GM21737 (cell line): Measurements from ENCODE around the gene PRR35.

Source experiments
- ATAC-seq: cut with Tn5 transposase; IDR thresholded peaks from one replicate; pipeline ENCODE4 v1.9.1; 2021; ENCODE audit warnings: mild to moderate bottlenecking, moderate library complexity; ENCODE audit not compliant: unreplicated experiment

Gene PRR35

DNA sequence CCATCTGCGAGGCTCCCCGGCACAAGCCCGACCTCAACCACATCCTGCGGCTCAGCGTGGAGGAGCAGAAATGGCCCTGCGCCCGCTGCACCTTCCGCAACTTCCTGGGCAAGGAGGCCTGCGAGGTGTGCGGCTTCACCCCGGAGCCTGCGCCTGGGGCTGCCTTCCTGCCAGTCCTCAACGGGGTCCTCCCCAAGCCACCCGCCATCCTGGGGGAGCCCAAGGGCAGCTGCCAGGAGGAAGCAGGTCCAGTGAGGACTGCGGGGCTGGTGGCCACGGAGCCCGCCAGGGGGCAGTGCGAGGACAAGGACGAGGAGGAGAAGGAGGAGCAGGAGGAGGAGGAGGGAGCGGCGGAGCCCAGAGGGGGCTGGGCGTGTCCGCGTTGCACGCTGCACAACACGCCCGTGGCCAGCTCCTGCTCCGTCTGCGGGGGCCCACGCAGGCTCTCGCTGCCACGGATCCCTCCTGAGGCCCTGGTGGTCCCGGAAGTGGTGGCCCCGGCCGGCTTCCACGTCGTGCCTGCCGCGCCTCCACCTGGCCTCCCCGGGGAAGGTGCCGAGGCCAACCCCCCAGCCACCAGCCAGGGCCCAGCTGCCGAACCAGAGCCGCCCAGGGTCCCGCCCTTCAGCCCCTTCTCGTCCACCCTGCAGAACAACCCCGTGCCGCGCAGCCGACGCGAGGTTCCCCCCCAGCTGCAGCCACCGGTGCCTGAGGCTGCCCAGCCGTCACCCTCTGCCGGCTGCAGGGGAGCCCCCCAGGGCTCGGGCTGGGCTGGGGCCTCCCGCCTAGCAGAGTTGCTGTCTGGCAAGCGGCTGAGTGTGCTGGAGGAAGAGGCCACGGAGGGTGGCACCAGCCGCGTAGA is 13.1 kb upstream of the PRR35 start:
- no peak for ATAC-seq

GRCh38 chr16:548586-548985 is 11.6 kb upstream of the PRR35 start:
- no peak for ATAC-seq

- no peak for ATAC-seq
These were observed 10.5 kb upstream of the PRR35 start for GRCh38 chr16:549544-550263.

DNA sequence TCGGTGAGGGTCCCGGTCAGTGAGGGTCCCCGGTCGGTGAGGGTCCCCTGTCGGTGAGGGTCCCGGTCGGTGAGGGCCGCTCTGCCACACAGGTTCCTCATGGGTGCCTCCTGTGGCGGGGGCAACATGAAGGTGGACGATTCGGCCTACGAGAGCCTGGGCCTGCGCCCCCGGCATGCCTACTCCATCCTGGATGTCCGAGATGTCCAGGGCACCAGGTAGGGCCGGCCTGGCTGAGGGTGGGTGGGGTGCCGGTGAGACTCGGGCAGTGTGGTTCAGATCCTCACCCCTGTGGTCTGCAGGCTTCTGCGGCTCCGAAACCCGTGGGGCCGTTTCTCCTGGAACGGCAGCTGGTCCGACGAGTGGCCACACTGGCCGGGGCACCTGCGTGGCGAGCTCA is 9.0 kb upstream of the PRR35 start:
- ATAC-seq, result no peak

DNA sequence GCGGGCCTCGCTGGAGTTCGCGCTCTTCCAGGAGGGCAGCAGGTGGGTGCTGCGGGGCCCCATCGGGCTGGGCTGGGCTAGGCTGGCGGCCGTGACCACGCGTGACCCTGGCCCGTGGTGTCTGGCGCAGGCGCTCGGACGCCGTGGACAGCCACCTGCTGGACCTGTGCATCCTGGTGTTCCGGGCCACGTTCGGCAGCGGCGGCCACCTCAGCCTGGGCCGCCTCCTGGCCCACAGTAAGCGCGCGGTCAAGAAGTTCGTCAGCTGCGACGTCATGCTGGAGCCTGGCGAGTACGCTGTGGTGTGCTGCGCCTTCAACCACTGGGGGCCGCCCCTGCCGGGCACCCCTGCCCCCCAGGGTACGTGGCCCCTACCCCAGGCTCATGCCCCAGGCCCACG is 8.0 kb upstream of the PRR35 start:
- ATAC-seq, result no peak

DNA sequence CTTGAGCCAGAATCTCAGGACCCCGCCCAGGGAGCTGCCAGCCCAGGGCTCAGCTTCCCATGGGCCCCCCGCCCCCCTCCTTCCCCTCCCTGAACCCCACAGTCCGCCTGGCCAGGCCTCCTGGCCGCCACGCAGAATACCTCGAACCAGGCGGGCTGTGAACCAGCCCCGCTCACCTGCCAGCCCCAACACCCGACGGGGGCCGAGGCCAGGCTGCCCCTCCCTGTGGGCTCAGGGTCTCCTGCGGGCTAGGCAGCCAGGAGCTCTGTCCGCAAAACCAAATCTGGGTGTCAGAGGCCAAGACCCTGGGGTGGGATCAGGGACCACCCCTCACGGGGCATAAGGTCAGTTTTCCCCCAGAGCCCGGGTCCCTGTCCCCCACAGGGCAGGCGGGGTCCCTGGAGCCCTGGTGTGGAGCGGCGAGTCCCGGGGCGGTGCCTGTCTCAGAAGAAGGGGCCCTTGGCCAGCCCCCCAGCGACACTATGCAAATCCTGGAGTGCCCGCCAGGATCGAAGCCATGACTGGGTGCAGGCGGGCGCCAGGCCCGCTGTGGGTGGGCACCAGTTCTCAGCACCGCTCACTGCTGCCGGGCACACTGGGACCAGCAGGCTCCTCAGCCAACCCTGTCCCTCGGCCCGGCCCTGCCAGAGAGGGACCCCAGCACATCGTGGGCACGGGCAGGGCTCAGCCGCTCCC is 6.4 kb upstream of the PRR35 start:
- no peak for ATAC-seq

- ATAC-seq, result no peak
These were observed 5.9 kb upstream of the PRR35 start for GRCh38 chr16:554297-554621.

DNA sequence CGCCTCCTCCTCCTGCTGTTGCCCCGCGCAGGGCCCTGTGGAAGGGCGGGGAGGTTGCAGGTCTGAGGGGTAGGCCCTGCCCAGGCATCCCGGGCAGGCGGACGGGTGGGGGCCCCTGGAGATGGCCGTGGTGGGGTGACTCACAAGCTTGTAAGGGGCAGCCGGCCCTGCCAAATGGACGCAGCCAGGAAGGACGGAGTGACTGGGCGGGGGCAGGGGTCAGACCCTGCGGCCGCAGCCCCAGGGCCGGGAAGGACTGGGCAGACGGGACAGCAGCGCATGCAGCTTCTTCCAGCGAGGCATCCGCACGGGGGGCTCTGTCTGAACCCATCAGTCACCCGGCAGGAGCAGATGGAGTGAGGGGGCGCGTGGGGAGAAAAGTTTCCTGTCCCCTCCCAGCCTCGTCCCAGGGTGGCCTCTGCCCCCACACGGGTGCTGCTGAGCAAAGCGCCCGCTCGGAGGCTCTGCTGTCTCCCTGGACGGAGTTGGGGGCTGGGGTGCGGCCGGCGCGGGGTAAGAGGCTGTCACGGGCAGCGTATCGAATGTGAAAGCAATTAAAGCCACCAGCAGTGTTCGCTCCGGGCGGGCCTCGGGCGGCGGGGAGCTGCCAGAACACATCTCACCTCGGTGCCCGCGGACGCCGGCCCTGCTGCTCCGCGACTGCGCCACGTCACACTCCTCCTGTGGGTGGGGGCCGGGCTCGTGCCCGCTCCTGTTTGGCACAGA is 5.4 kb upstream of the PRR35 start:
- no peak for ATAC-seq

GRCh38 chr16:555528-556473 is 4.4 kb upstream of the PRR35 start:
- no peak for ATAC-seq

DNA sequence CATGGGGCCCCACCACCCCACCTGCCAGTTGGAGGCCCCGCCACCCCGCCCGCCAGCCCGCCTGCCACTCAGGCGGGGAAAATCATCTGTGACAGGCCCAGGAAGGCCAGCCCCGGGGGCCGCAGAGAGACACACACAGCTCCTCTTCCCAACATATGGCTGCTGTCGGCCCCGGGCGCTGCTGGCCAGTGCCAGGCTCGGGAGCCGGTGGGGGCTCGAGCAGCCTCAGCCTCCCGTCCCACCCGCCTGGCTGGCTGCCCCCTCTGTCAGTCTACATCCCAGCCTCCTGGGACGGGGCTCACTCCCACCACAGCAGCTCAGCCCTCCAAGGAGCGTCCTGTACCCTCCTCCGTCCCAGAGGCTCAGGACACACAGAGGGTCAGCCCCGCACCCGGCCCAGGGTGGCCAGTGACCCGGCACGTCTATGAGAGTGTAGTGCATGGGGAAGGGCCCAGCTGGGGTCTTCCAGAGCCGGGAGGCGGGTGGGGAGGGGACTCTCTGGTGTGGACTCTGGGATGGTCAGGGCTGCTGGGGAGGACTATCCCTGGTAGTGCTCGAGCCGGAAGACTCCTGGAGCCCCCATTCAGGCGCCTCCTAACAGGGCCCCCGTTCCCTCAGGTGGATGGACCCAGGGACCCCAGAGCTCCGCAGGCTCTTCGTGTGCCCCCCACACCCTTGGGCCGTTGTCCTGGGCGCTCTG is 3.6 kb upstream of the PRR35 start:
- ATAC-seq, result no peak

DNA sequence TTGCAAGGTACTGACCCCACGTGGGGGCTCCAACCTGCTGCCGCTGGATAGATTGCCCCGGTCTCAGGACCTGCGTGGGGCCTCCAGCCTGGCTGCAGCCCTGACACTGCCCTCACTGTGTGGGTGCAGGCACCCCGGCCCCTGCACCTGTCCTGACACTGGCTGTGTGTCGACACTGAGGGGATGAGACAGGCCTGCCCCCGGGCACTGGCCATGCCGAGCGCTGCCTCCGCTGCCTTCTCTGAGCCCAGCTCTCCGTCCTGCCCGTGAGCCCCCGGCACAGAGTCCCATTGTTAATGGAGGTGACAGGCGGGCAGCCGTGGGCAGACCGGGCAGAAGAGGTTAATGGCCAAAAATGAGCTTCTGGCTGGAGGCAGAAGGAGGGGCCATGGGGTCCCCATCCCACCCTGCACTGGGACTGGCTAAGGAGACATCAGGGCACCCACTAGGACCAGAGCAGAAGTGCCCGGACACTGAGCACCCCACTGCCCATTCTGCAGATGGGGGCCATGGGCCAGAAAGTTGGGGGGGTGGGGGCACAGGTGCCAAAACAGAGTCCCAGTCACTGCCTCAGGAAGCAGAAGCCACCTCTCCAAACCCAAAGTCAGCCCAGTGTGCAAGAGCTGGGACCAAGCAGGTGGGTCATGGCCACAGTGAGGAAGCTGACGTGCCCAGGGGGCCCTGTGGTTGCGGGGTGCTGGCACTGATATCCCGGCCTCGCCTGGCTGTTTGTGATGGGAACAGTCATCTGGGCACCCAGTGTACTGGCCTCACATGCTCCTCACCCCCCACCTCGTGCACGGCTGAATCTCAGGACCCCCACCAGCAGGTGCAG is 2.5 kb upstream of the PRR35 start:
- no peak for ATAC-seq

DNA sequence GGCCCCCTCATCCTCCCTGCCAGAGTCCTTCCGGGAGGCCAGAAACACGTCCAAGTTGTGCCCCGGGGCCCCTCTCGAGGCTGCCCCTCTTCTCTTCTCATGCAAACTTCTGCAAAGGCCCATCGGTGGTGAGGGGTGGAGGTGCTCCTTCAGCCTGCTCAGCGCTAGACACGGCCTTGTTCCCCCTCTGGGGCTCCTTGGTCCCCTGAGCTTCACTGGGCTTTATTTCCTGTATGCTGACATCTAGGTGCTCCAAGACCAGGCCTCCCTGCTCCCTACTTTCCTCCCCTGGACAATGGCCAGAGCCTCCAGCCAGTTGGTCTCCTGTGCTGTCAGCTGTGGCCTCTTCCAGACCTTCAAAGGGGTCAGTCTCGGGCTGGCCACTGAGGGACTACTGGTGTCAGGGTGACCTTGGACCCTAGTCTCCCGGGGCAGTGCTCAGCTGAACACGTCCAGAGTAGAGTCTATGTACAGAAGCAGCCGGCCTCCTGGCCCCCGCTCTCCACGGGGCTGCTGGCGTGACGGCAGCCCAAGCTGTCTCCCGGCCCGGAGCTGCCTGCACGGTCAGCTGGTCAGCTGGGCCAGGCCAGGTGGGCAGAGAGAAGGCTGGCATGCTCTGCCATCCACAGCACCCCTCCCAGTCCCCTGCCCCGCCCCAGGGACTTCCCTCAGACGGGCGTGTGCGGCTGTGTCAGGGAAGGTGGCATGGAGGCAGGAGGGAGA is 1.7 kb upstream of the PRR35 start:
- no peak for ATAC-seq

GRCh38 chr16:559021-559380 is 1.2 kb upstream of the PRR35 start:
- ATAC-seq, result no peak

GRCh38 chr16:559411-560203 is 587 bp upstream of the PRR35 start:
- no peak for ATAC-seq

DNA sequence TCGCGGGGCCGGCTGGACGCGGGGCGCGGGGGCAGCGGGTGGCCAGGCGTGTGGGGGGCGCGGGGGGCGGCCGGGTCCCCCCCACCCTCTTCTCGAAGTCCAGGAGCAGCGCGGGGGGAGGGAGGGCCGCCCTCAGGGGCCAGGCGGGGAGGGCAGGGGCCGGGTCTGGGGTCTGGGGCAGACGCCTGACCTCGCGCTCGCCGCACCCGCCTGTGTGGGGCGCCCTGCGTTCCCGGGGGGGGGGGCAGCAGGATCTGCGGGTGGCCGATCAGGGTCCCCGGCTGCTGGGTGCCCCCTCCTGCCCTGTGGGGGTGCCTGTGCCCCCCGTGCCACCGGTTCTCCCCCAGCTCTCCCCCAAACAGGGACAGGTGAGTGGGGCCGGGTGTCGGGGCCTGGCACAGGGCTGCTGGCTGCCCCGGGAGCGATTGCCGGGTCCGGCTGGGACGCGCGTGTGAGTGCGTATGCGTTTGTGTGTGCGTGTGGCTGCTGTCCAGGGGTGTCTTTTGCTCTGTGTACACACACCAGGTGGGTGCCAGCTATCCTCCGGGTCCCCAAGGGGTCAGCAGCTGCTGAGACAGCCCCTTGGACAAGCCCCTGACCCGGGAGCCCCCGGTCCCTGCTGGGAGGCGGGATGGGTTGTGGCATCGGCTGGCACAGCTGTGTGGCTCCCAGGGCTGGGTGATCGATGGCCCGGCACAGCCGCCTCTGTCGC is 663 bp downstream of the PRR35 start:
- no peak for ATAC-seq

- no peak for ATAC-seq
These were observed 1.2 kb downstream of the PRR35 start for GRCh38 chr16:561413-561794.
